Thoracic aorta (tissue), 2 donors: ENCODE results near the gene DOCK10. TPM values are rescaled to one million over a fixed set of nuclear protein-coding genes. Genes with fewer than 3 reads are reported as not detected.
A peak's percentile ranks its signal among the peaks of the same experiment; 100 is the strongest.

ENCODE experiments used
- ATAC-seq: fragments of 150-250 bp; one replicate; pipeline ENCODE4 v1.8.0; 2017; ENCODE audit warnings: low read depth; ENCODE audit not compliant: insufficient number of reproducible peaks, low FRiP score
- DNase-seq: peaks from one replicate; pipeline ENCODE4 v3.0.0-alpha.2; 2020; ENCODE audit warnings: low spot score
- H3K27ac ChIP-seq, 2 donors: fragments of 200-600 bp; sonication (generic); 1 replicate in 1 of 2; 2 replicates in 1 of 2; pipeline ENCODE4 v1.5.1; 2016; ENCODE audit warnings: mild to moderate bottlenecking in 2 of 2, moderate library complexity in 2 of 2
- H3K27me3 ChIP-seq: fragments of 200-600 bp; sonication (generic); replicated peaks from 2 replicates; pipeline ENCODE4 v1.6.0; 2016; ENCODE audit warnings: mild to moderate bottlenecking; ENCODE audit not compliant: insufficient read depth
- H3K36me3 ChIP-seq: fragments of 200-600 bp; sonication (generic); one replicate; pipeline ENCODE4 v1.5.1; 2016
- H3K4me1 ChIP-seq, 2 donors: fragments of 200-600 bp; sonication (generic); 1 replicate in 1 of 2; 2 replicates in 1 of 2; pipeline versions ENCODE4 v1.5.1 to v1.6.0; 2016; ENCODE audit warnings: low read depth in 2 of 2, mild to moderate bottlenecking in 1 of 2; ENCODE audit not compliant: control insufficient read depth in 1 of 2
- H3K4me3 ChIP-seq: fragments of 200-600 bp; sonication (generic); 2 replicates; pipeline ENCODE4 v1.5.1; 2016; ENCODE audit warnings: mild to moderate bottlenecking
- H3K9me3 ChIP-seq: fragments of 200-600 bp; sonication (generic); 2 replicates; pipeline ENCODE4 v1.5.1; 2016
- CTCF ChIP-seq: fragments of 200-600 bp; sonication (generic); IDR thresholded peaks from one replicate; pipeline ENCODE4 v1.5.1; 2019; ENCODE audit warnings: antibody characterized with exemption
- total RNA-seq, 2 donors: library from RNA; depleted of rRNA; stranded (reverse); fragments of >200 nt; gene quantifications; one replicate each; pipeline versions ENCODE4 v1.1.0 to v1.2.3, GENCODE V29; 2016

Gene DOCK10
- total RNA-seq, 2 donors from 2014 or later: 44.9 to 53.0 TPM

- no peaks in the 10 kb centered on the region for H3K9me3 ChIP-seq
- no peak for DNase-seq
- peaks cover 0 to 26% of the 10 kb centered on the region in 2 donors for H3K4me1 ChIP-seq
- no peaks in the 10 kb centered on the region for H3K36me3 ChIP-seq
- H3K27me3 ChIP-seq: no peaks in the 10 kb centered on the region
- H3K27ac ChIP-seq: no peak overlapping the region
- TF ChIP-seq CTCF: no peak
- H3K4me3 ChIP-seq: no peak overlapping the region
- ATAC-seq: no peak
Observed at GRCh38 chr2:224999754-225000153, 42.5 kb downstream of the DOCK10 start.

- no peak for ATAC-seq
- no peak for TF ChIP-seq CTCF
- Histone ChIP-seq H3K4me3 (no peak overlapping the region), H3K9me3 (no peaks in the 10 kb centered on the region), H3K36me3 (no peaks in the 10 kb centered on the region), H3K27me3 (no peaks in the 10 kb centered on the region), H3K27ac (no peak overlapping the region), H3K4me1 (peaks cover 0 to 26% of the 10 kb centered on the region in 2 donors)
- no peak for DNase-seq
Observed at GRCh38 chr2:224999321-224999720, 42.9 kb downstream of the DOCK10 start.

- no peak for ATAC-seq
- DNase-seq: no peak
- no peaks in the 10 kb centered on the region for H3K27me3 ChIP-seq
- no peak for TF ChIP-seq CTCF
- no peaks in the 10 kb centered on the region for H3K36me3 ChIP-seq
- H3K4me3 ChIP-seq: no peak overlapping the region
- H3K27ac ChIP-seq: peak overlapping the region in 1 of 2 donors; percentile 25
- peaks cover 0 to 31% of the 10 kb centered on the region in 2 donors for H3K4me1 ChIP-seq
- H3K9me3 ChIP-seq: no peaks in the 10 kb centered on the region
Observed at GRCh38 chr2:224997802-224998201, 44.5 kb downstream of the DOCK10 start.

- H3K9me3 ChIP-seq: no peaks in the 10 kb centered on the region
- no peaks in the 10 kb centered on the region for H3K36me3 ChIP-seq
- H3K27ac ChIP-seq: no peak overlapping the region
- ATAC-seq (no peak), DNase-seq (no peak)
- no peak overlapping the region for H3K4me3 ChIP-seq
- H3K27me3 ChIP-seq: no peaks in the 10 kb centered on the region
- no peak for TF ChIP-seq CTCF
- H3K4me1 ChIP-seq: peaks cover 0 to 38% of the 10 kb centered on the region in 2 donors
Observed at GRCh38 chr2:224995419-224995818, 46.8 kb downstream of the DOCK10 start.

GRCh38 chr2:224994242-224994823, 47.9 kb downstream of the DOCK10 start:
- Histone ChIP-seq H3K4me1 (peaks cover 0 to 38% of the 10 kb centered on the region in 2 donors), H3K27ac (no peak overlapping the region), H3K36me3 (no peaks in the 10 kb centered on the region), H3K9me3 (no peaks in the 10 kb centered on the region), H3K27me3 (no peaks in the 10 kb centered on the region), H3K4me3 (no peak overlapping the region)
- no peak for DNase-seq
- TF ChIP-seq CTCF: no peak
- ATAC-seq: no peak
